HG02943 (cell line): ENCODE measurements around the gene GOLGA8M.
"Not testable (repeated sequence)": the region's sequence is repeated elsewhere in the genome, so short reads cannot be mapped to it uniquely, and the experiment has no call there.

Source experiments
- ATAC-seq: cut with Tn5 transposase; IDR thresholded peaks from one replicate; pipeline ENCODE4 v1.9.1; 2021; ENCODE audit warnings: mild to moderate bottlenecking, low read depth, moderate library complexity; ENCODE audit not compliant: unreplicated experiment

Gene GOLGA8M

DNA sequence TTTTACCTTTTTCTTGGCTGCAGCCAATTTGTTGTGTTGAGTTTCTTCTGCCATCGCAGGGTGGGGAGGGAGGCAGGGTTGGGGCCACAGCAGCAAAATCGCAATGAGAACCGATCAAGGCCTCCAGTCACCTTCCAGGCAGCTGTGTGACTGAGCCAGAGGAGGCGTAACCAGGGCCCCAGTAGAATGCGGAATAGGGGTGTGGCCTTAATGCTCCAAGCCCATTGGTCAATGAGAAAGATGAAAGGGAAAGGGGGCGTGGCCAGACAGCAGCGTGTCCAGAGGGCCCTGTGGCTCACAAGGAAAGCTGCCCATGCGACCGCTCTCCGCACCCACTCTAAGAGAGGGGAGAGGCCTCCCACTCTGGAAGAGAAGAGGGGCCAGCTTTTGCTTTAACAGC is at the start of gene GOLGA8M:
Gene GOLGA8M (minus strand): TSS at position 152 of the 400 bp plus-strand sequence. CDS start 98 bp downstream, at position 54.
- not testable (repeated sequence) for ATAC-seq

- ATAC-seq, result not testable (repeated sequence)
Measured at GRCh38 chr15:28742890-28743289, 30.7 kb upstream of the GOLGA8M start.

GRCh38 chr15:28738590-28739292 is 26.5 kb upstream of the GOLGA8M start:
- ATAC-seq, result not testable (repeated sequence)

DNA sequence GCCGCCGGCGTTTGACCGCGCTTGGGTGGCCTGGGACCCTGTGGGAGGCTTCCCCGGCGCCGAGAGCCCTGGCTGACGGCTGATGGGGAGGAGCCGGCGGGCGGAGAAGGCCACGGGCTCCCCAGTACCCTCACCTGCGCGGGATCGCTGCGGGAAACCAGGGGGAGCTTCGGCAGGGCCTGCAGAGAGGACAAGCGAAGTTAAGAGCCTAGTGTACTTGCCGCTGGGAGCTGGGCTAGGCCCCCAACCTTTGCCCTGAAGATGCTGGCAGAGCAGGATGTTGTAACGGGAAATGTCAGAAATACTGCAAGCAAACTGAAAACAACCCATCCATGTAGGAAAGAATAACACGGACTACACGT is 26.0 kb upstream of the GOLGA8M start:
- not testable (repeated sequence) for ATAC-seq

- not testable (repeated sequence) for ATAC-seq
Measured at GRCh38 chr15:28737521-28738199, 25.4 kb upstream of the GOLGA8M start.

GRCh38 chr15:28728061-28728460 is 15.8 kb upstream of the GOLGA8M start:
- not testable (repeated sequence) for ATAC-seq

GRCh38 chr15:28727026-28727425 is 14.8 kb upstream of the GOLGA8M start:
- not testable (repeated sequence) for ATAC-seq

- ATAC-seq, result no peak
Measured at GRCh38 chr15:28726102-28726501, 13.9 kb upstream of the GOLGA8M start.

DNA sequence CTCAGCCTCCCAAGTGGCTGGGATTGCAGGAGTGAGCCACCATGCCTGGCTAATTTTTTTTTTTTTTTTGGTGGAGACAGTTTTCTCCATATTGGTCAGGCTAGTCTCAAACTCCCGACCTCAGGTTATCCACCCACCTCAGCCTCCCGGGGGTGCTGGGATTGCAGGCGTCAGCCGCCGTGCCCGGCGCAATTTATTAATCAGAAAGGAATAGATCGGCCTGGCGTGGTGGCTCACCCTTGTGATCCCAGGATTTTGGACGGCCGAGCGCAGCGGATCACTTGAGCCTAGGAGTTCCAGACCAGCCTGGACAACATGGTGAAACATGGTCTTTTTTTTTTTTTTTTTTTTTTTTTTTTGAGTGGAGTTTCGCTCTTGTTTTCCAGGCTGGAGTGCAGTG is 13.3 kb upstream of the GOLGA8M start:
- no peak for ATAC-seq

DNA sequence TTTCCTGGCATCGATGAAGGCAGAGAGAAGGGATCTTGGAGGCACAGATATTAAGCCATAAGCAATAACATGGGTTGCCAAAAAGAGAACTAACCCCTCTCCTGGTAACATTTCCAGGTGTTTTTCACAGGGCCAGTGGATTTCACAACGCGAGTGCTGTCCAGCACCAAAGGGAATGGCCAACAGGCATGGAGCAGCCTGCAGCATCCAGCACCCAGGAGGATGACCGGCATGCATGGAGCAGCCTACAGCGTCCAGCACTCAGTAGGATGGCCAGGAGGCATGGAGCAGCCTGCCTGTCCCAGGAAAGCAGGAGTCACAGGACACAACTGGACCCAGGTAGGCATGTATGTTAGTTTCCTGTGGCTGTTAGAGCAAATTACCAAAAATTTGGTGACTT is 11.8 kb upstream of the GOLGA8M start:
- ATAC-seq, result not testable (repeated sequence)

- ATAC-seq, result not testable (repeated sequence)
Measured at GRCh38 chr15:28719626-28720025, 7.4 kb upstream of the GOLGA8M start.

DNA sequence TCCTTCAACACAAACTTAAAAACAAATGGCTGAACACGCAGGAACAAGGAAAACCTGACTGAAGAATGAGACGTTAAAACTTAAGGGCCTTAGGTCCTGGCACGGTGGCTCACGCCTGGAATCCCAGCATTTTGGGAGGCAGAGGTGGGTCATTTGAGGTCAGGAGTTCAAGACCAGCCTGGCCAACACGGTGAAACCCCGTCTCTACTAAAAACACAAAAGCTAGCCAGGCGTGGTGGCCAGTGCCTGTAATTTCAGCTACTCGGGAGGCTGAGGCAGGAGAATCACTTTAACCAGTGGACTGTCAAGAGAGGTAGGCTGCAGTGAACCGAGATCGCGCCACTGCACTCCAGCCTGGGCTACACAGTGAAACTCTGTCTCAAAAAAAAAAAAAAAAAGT is 6.4 kb upstream of the GOLGA8M start:
- ATAC-seq, result not testable (repeated sequence)

DNA sequence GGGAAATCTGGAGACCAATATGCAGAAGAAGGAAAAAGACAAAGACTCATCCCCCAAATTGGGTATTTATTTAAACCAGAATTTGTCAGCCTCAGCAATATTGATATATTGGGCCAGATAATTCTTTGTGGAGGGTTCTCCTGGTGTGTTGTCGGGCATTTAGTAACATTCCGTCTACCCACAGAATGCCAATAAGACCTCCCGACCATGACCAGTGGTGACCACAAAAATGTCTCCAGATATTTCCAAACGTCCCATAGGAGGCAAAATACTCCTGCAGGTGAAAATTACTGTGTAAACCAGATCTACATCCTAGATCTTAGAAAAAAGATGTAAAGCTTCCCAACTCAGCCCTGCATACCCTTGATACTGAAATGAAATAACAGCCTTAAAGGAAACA is 2.0 kb upstream of the GOLGA8M start:
- ATAC-seq, result not testable (repeated sequence)

DNA sequence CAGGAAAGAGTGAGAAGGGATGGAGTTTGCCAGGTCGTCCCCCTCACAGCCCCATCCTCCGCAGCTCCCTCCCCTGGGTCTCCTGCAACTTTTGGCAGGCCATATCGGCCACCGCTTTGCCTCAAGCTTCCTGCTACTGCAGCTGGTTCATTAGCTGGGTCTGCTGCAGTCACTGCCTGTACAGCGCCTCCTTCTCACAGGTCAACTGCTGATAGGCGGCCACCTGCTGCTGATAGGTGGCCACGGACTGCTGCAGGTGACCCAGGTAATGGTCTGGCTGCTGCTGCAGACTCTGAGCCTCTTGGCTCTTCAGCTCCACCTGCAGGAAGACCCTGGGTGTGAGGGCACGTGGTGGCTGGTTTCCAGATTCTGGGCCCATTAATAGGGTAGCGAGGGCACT is 8.3 kb downstream of the GOLGA8M start:
- ATAC-seq, result not testable (repeated sequence)

DNA sequence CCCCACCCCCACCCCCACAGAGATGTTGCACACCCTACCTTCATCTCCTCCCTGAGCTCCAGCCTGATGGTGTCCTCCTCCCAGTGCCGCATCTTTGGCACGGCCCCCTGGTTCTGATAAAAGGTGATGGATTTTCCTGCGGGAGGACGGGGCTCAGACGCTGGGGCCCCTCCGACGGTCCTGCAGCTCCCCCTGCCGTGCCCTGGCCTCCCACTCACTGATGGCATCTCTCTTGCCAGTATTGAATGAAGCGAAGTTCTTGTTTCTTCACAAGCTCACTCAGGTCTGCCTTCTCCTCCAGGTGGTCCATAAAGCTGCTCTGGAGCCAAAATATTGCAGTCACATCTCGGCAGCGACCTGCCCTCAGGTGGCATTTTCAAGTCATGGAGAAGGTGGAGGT is 9.8 kb downstream of the GOLGA8M start:
- not testable (repeated sequence) for ATAC-seq

GRCh38 chr15:28694006-28694751 is 18.0 kb downstream of the GOLGA8M start:
- not testable (repeated sequence) for ATAC-seq

- ATAC-seq, result not testable (repeated sequence)
Measured at GRCh38 chr15:28693021-28693420, 19.2 kb downstream of the GOLGA8M start.

- not testable (repeated sequence) for ATAC-seq
Measured at GRCh38 chr15:28673533-28673932, 38.7 kb downstream of the GOLGA8M start.

DNA sequence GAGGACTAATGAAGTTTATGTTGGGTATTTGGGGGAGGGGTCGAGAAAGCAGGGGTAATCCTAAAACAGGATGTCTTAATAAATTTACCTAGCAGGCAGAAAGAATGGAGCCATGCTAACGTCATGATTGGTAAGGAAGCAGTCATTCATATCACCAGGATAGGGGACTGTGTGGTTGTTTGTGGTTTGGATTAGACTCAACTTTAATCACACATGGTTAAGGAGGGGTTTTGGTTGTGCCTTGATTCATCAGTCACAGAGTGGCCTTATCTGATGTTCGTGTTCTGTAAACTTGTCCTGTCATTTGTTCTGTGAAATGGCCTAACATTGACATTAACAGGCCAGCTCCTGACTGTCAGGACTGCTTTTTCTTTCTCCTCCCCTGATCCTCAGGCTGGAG is 40.1 kb downstream of the GOLGA8M start:
- not testable (repeated sequence) for ATAC-seq

DNA sequence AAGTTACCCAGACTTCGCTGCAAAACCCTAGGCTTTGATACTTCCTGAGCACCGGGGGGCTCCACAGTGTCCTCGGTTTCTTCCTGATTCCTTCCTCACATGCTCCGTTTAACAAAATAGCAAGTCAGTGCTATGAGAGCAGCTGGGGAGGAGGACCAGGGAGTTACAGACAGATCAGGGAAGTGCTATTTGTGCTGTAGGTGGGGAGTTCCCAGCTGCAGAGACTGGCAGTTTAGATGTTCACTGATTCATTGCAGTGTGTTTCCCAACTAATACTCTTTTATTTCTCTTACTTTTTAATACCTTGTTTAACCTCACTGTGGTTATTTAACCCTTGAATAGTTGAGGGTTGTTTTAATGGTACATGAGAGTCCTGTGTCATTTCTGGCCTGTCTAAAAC is 45.8 kb downstream of the GOLGA8M start:
- not testable (repeated sequence) for ATAC-seq

DNA sequence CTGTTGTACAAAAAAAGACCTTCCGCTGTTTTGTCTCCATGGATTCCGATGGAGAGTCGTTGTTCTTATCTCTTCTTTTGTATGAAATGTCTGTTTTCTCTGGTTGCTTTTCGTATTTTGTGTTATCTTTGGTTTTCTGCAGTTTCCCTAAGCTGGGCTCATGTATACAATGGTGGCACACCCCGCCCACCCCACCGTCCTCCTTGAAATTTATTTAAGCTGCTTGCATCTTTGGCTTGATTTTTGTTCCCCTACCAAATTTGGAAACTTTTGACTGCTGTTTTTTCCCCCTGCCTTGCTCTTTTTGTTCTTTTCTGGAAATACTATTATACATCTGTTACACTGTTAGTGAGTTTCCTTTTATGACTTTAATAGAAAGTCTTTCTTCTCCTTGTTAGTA is 47.6 kb downstream of the GOLGA8M start:
- ATAC-seq, result not testable (repeated sequence)
